Esophagus squamous epithelium (tissue), 4 donors: ENCODE data around the gene ALKBH3.

Experiments
- POLR2A ChIP-seq, 4 donors: fragments of 450-650 bp; IDR thresholded peaks; one replicate each; pipeline ENCODE4 v1.6.1; 2017; ENCODE audit warnings: antibody characterized with exemption in 4 of 4, mild to moderate bottlenecking in 4 of 4, moderate library complexity in 3 of 4
- TF ChIP-seq, protein P1 (sequence below), 6 experiments: fragments of 450-650 bp in 4 of 6; fragments of 200-600 bp in 2 of 6; sonication (generic) in 2 of 6; IDR thresholded peaks; one replicate each; pipeline ENCODE4 v1.5.1; 2016 to 2019; ENCODE audit warnings: antibody characterized with exemption in 6 of 6, mild to moderate bottlenecking in 4 of 6, moderate library complexity in 4 of 6

- TF ChIP-seq, protein P1, sequence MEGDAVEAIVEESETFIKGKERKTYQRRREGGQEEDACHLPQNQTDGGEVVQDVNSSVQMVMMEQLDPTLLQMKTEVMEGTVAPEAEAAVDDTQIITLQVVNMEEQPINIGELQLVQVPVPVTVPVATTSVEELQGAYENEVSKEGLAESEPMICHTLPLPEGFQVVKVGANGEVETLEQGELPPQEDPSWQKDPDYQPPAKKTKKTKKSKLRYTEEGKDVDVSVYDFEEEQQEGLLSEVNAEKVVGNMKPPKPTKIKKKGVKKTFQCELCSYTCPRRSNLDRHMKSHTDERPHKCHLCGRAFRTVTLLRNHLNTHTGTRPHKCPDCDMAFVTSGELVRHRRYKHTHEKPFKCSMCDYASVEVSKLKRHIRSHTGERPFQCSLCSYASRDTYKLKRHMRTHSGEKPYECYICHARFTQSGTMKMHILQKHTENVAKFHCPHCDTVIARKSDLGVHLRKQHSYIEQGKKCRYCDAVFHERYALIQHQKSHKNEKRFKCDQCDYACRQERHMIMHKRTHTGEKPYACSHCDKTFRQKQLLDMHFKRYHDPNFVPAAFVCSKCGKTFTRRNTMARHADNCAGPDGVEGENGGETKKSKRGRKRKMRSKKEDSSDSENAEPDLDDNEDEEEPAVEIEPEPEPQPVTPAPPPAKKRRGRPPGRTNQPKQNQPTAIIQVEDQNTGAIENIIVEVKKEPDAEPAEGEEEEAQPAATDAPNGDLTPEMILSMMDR (IDR thresholded peaks at IDR 0.05) = no peak
- TF ChIP-seq POLR2A (IDR thresholded peaks at IDR 0.05) = no peak
These were observed 74.9 kb downstream of the ALKBH3 start for GRCh38 chr11:43955381-43956118.
